CD14-positive monocyte (primary cell): ENCODE results near the gene ERICH3. TPM values are rescaled to one million over a fixed set of nuclear protein-coding genes. Genes with fewer than 3 reads are reported as not detected.

ENCODE experiments used
- DNase-seq, 3 donors: peaks; one replicate each; pipeline ENCODE4 v3.0.0-alpha.2; 2011 to 2022
- H2AFZ ChIP-seq: 2 replicates; pipeline ENCODE4 v1.6.0; 2012; ENCODE audit warnings: mild to moderate bottlenecking, low read depth, low read length, inconsistent platforms; ENCODE audit not compliant: insufficient read depth, poor library complexity, severe bottlenecking
- H3K27ac ChIP-seq, 2 donors: 1 replicate in 1 of 2; 2 replicates in 1 of 2; pipeline ENCODE4 v1.5.1; 2012 to 2013; ENCODE audit warnings: low read length in 2 of 2, control low read depth in 1 of 2, inconsistent platforms in 1 of 2, low read depth in 1 of 2, mild to moderate bottlenecking in 1 of 2
- H3K27me3 ChIP-seq, 2 donors: one replicate each; pipeline versions ENCODE4 v1.6.0 to v1.6.1; 2011 to 2013; ENCODE audit warnings: low read length in 2 of 2; ENCODE audit not compliant: control insufficient read depth in 2 of 2, insufficient read depth in 2 of 2
- H3K36me3 ChIP-seq, 2 donors: replicated peaks in 1 of 2; 1 replicate in 1 of 2; 2 replicates in 1 of 2; pipeline versions ENCODE4 v1.5.1 to v1.6.1; 2012 to 2013; ENCODE audit warnings: low read length in 2 of 2, control low read depth in 1 of 2, inconsistent platforms in 1 of 2, mild to moderate bottlenecking in 1 of 2; ENCODE audit not compliant: insufficient read depth in 2 of 2, control insufficient read depth in 1 of 2
- H3K4me1 ChIP-seq, 2 donors: 1 replicate in 1 of 2; 2 replicates in 1 of 2; pipeline versions ENCODE4 v1.5.1 to v1.6.1; 2012 to 2013; ENCODE audit warnings: low read length in 2 of 2, control low read depth in 1 of 2, inconsistent platforms in 1 of 2, mild to moderate bottlenecking in 1 of 2, moderate library complexity in 1 of 2; ENCODE audit not compliant: insufficient read depth in 2 of 2, control insufficient read depth in 1 of 2
- H3K4me2 ChIP-seq: replicated peaks from 2 replicates; pipeline ENCODE3; 2012; ENCODE audit warnings: low read length, moderate library complexity, mild to moderate bottlenecking; ENCODE audit not compliant: poor library complexity, severe bottlenecking; ENCODE audit errors: extremely low read depth
- H3K4me3 ChIP-seq, 3 experiments: fragments of 200-600 bp in 1 of 3; sonication (generic) in 1 of 3; replicated peaks in 1 of 3; 1 replicate in 2 of 3; 2 replicates in 1 of 3; pipeline ENCODE4 v1.5.1; 2011 to 2013; ENCODE audit warnings: low read length in 3 of 3, mild to moderate bottlenecking in 3 of 3, control low read depth in 2 of 3, low read depth in 2 of 3, inconsistent platforms in 1 of 3, moderate library complexity in 1 of 3
- H3K79me2 ChIP-seq: 2 replicates; pipeline ENCODE4 v1.6.0; 2012; ENCODE audit warnings: mild to moderate bottlenecking, control low read depth, inconsistent platforms, low read length, moderate library complexity; ENCODE audit not compliant: insufficient read depth
- H3K9ac ChIP-seq: 2 replicates; pipeline ENCODE4 v1.6.0; 2017; ENCODE audit warnings: low read length, mild to moderate bottlenecking; ENCODE audit not compliant: insufficient read depth, poor library complexity, severe bottlenecking
- H3K9me3 ChIP-seq, 2 donors: replicated peaks in 1 of 2; 1 replicate in 1 of 2; 2 replicates in 1 of 2; pipeline versions ENCODE4 v1.5.1 to v1.6.1; 2012 to 2013; ENCODE audit warnings: low read length in 2 of 2, control low read depth in 1 of 2; ENCODE audit not compliant: control insufficient read depth in 1 of 2, insufficient read depth in 1 of 2
- H4K20me1 ChIP-seq: 2 replicates; pipeline ENCODE4 v1.6.0; 2012; ENCODE audit warnings: mild to moderate bottlenecking, low read length, control low read depth, moderate library complexity; ENCODE audit not compliant: insufficient read depth
- H3K27ac Mint-ChIP-seq, 7 donors: one replicate each; pipeline ENCODE4 v1.8.0; 2020; ENCODE audit warnings: mild to moderate bottlenecking in 7 of 7, mixed read lengths in 7 of 7, moderate library complexity in 6 of 7, inconsistent platforms in 2 of 7
- H3K27me3 Mint-ChIP-seq, 3 donors: one replicate each; pipeline ENCODE4 v1.8.0; 2021 to 2022; ENCODE audit warnings: low read depth in 3 of 3, mild to moderate bottlenecking in 3 of 3, mixed read lengths in 3 of 3, moderate library complexity in 3 of 3, inconsistent platforms in 1 of 3
- H3K36me3 Mint-ChIP-seq, 2 donors: one replicate each; pipeline ENCODE4 v1.8.0; 2020; ENCODE audit warnings: mixed read lengths in 2 of 2, inconsistent platforms in 1 of 2, mild to moderate bottlenecking in 1 of 2
- H3K4me1 Mint-ChIP-seq: one replicate; pipeline ENCODE4 v1.8.0; 2020; ENCODE audit warnings: mild to moderate bottlenecking, mixed read lengths
- H3K4me3 Mint-ChIP-seq, 2 donors: one replicate each; pipeline ENCODE4 v1.8.0; 2020; ENCODE audit warnings: mild to moderate bottlenecking in 2 of 2, mixed read lengths in 2 of 2, moderate library complexity in 1 of 2
- H3K9me3 Mint-ChIP-seq, 7 donors: one replicate each; pipeline ENCODE4 v1.8.0; 2020 to 2022; ENCODE audit warnings: mixed read lengths in 7 of 7, mild to moderate bottlenecking in 6 of 7, moderate library complexity in 6 of 7, inconsistent platforms in 2 of 7
- CTCF ChIP-seq: fragments of 200-600 bp; IDR thresholded peaks from one replicate; pipeline ENCODE4 v1.8.0; 2022; ENCODE audit warnings: antibody characterized with exemption, mild to moderate bottlenecking
- WGBS: methylation state at CpG from one replicate; pipeline ENCODE4 v1.1.5; 2013; ENCODE audit warnings: missing lambda C conversion rate; ENCODE audit not compliant: insufficient coverage; 5-methylcytosine and 5-hydroxymethylcytosine counted together
- intact Hi-C, 2 donors: fragments of 100-400 bp; cut with micrococcal nuclease; formaldehyde crosslinking; loops; one replicate each; pipeline versions ENCODE4 v1.15.0 to v1.15.1; 2023
- polyA plus RNA-seq, 3 donors: library from polyadenylated mRNA; depleted of rRNA in 1 of 3; unstranded in 2 of 3; stranded (reverse) in 1 of 3; fragments of 300-500 nt in 2 of 3; fragments of >200 nt in 1 of 3; fragmentation: Illumina TruSeq in 2 of 3; gene quantifications; 1 replicate in 2 of 3; 2 replicates in 1 of 3; pipeline ENCODE4 v1.2.3, GENCODE V29; 2012 to 2021

The ERICH3 gene
- polyA plus RNA-seq, 3 donors, result not detected

- Mint-ChIP-seq H3K27ac (no peak overlapping the region), H3K4me1 (no peaks in the 10 kb centered on the region), H3K9me3 (peaks cover 0 to 4% (median 0%) of the 10 kb centered on the region in 7 donors), H3K27me3 (peaks cover 0 to 3% (median 2%) of the 10 kb centered on the region in 3 donors), H3K36me3 (no peaks in the 10 kb centered on the region), H3K4me3 (no peak overlapping the region)
- Histone ChIP-seq H3K79me2 (no peaks in the 10 kb centered on the region), H3K9me3 (no peaks in the 10 kb centered on the region), H3K4me2 (no peak overlapping the region), H3K27ac (no peak overlapping the region), H3K4me3 (no peak overlapping the region), H3K36me3 (no peaks in the 10 kb centered on the region), H2AFZ (no peak overlapping the region), H3K27me3 (no peaks in the 10 kb centered on the region), H3K9ac (no peak overlapping the region), H4K20me1 (no peaks in the 10 kb centered on the region), H3K4me1 (no peaks in the 10 kb centered on the region)
- WGBS, result no CpG with 5 or more reads among the region's 3 CpGs
- TF ChIP-seq CTCF, result no peak
- no peak for DNase-seq
- intact Hi-C loops, result no loop called here
Observed at GRCh38 chr1:74620242-74620641, 53.4 kb downstream of the ERICH3 start.

DNA sequence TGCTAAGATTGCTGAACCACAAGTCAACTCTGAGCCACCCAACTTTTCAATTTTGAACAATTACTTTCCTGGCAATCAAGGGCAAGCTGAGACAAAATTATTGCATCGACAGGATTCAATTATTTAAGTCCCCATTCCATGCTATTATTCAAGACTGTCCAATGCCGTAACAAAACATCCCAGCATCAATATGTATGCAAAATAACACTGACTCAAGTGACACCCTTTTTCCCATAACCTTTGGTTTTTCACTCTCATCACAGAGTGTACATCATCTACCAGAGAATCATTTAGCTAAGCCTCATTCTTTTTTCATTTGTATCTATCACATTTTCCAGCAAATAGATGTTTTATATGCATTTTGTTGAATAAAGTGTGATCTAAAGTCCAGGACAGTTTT, 54.6 kb downstream of the ERICH3 start:
- peaks cover 0 to 3% (median 2%) of the 10 kb centered on the region in 3 donors for H3K27me3 Mint-ChIP-seq
- no peak overlapping the region for H3K4me2 ChIP-seq
- no peak overlapping the region for H3K27ac Mint-ChIP-seq
- no peak overlapping the region for H3K9ac ChIP-seq
- H3K4me1 ChIP-seq, result no peaks in the 10 kb centered on the region
- H3K36me3 ChIP-seq, result no peaks in the 10 kb centered on the region
- no peak for TF ChIP-seq CTCF
- H3K9me3 ChIP-seq, result no peaks in the 10 kb centered on the region
- intact Hi-C loops, result no loop called here
- no peak overlapping the region for H3K4me3 ChIP-seq
- H3K4me1 Mint-ChIP-seq, result no peaks in the 10 kb centered on the region
- H3K4me3 Mint-ChIP-seq, result no peak overlapping the region
- no peaks in the 10 kb centered on the region for H4K20me1 ChIP-seq
- peaks cover 0 to 3% (median 2%) of the 10 kb centered on the region in 7 donors for H3K9me3 Mint-ChIP-seq
- no peak overlapping the region for H3K27ac ChIP-seq
- 89% methylated on average over 1 of the region's 2 CpGs for WGBS
- H2AFZ ChIP-seq, result no peak overlapping the region
- H3K79me2 ChIP-seq, result no peaks in the 10 kb centered on the region
- no peaks in the 10 kb centered on the region for H3K36me3 Mint-ChIP-seq
- no peak for DNase-seq
- no peaks in the 10 kb centered on the region for H3K27me3 ChIP-seq
